Panc1 (cell line): ENCODE results near the gene KDM1A. TPM values are rescaled to one million over a fixed set of nuclear protein-coding genes. Genes with fewer than 3 reads are reported as not detected.

Experiments used
- ATAC-seq: fragments of 200-7000 bp; cut with Tn5 transposase; 2 replicates; pipeline ENCODE4 v1.9.1; 2020; ENCODE audit warnings: mild to moderate bottlenecking, moderate library complexity
- BruUV-seq: library from RNA; stranded (reverse); fragments of 400-500 nt; replicated peaks from 2 replicates; lab custom pipeline; 2021; lab: Mats Ljungman, UMichigan
- CTCF ChIA-PET: fragments of 300-600 bp; sonication (Branson Sonifier 250); formaldehyde crosslinking; loops from one replicate; lab custom pipeline; 2022; ENCODE audit warnings: antibody characterized with exemption; lab: Charles Lee
- POLR2A ChIA-PET: fragments of 300-600 bp; sonication (Branson Sonifier 250); formaldehyde crosslinking; loops from one replicate; lab custom pipeline; 2022; ENCODE audit warnings: antibody characterized with exemption; lab: Charles Lee
- DNase-seq: peaks from one replicate; pipeline ENCODE4 v3.0.0-alpha.2; 2010; ENCODE audit warnings: low read depth, low spot score
- H3K27ac ChIP-seq: 2 replicates; pipeline ENCODE4 v1.5.1; 2011; ENCODE audit warnings: mild to moderate bottlenecking, low read length, inconsistent platforms
- H3K27me3 ChIP-seq: fragments of 200-500 bp; sonication (Bioruptor generic); 2 replicates; pipeline ENCODE4 v1.6.0; 2014; ENCODE audit warnings: low read length, inconsistent platforms; ENCODE audit not compliant: control insufficient read depth, insufficient read depth
- H3K36me3 ChIP-seq: fragments of 200-500 bp; sonication (Bioruptor generic); 2 replicates; pipeline ENCODE4 v1.5.1; 2014; ENCODE audit warnings: inconsistent platforms, mild to moderate bottlenecking, low read length, moderate library complexity; ENCODE audit not compliant: control insufficient read depth, insufficient read depth
- H3K4me1 ChIP-seq: 2 replicates; pipeline ENCODE4 v1.5.1; 2011; ENCODE audit warnings: inconsistent platforms, mild to moderate bottlenecking, low read length, moderate library complexity; ENCODE audit not compliant: control insufficient read depth, insufficient read depth
- H3K4me3 ChIP-seq, 2 experiments: 2 replicates each; pipeline ENCODE4 v1.5.1; 2011 to 2012; ENCODE audit warnings: low read depth in 2 of 2, low read length in 2 of 2, mild to moderate bottlenecking in 2 of 2, inconsistent platforms in 1 of 2, moderate library complexity in 1 of 2
- H3K9me3 ChIP-seq: fragments of 200-500 bp; sonication (Bioruptor generic); 2 replicates; pipeline ENCODE4 v1.5.1; 2014; ENCODE audit warnings: low read depth, mild to moderate bottlenecking, inconsistent platforms, low read length, moderate library complexity; ENCODE audit not compliant: control insufficient read depth, insufficient read depth
- POLR2AphosphoS5 ChIP-seq: IDR thresholded peaks from 2 replicates; pipeline ENCODE4 v1.6.1; 2012; ENCODE audit warnings: mild to moderate bottlenecking, low read depth, low read length, moderate library complexity
- SIN3A ChIP-seq: IDR thresholded peaks from 2 replicates; pipeline ENCODE4 v1.6.1; 2012; ENCODE audit warnings: low read depth, mild to moderate bottlenecking, low read length, moderate library complexity, borderline replicate concordance; ENCODE audit not compliant: insufficient read depth
- TCF7L2 ChIP-seq: IDR thresholded peaks from 2 replicates; pipeline ENCODE4 v1.6.1; 2011; ENCODE audit warnings: mild to moderate bottlenecking, low read depth, low read length, inconsistent platforms
- in situ Hi-C: cut with HindIII; loops from 2 replicates; pipeline ENCODE4 v1.10.0; 2016; ENCODE audit warnings: low sequenced_read_pairs, low pct_unique_long_range_greater_than_20kb
- intact Hi-C: fragments of 100-400 bp; cut with micrococcal nuclease; formaldehyde crosslinking; loops from one replicate; pipeline ENCODE4 v1.10.0; 2022; ENCODE audit not compliant: unreplicated experiment
- total RNA-seq: library from RNA; stranded (reverse); gene quantifications from one replicate; pipeline ENCODE4 v1.2.1, GENCODE V29; 2021; ENCODE audit not compliant: unreplicated experiment
- TF ChIP-seq, protein P1 (sequence below), 2 experiments: IDR thresholded peaks; 2 replicates each; pipeline ENCODE4 v1.6.1; 2011 to 2012; ENCODE audit warnings: low read depth in 2 of 2, control low read depth in 1 of 2, low read length in 1 of 2, mild to moderate bottlenecking in 1 of 2, moderate library complexity in 1 of 2; ENCODE audit not compliant: insufficient read depth in 1 of 2
- TF ChIP-seq, protein P2 (sequence below): fragments of 450-650 bp; IDR thresholded peaks from 2 replicates; pipeline ENCODE4 v1.5.1; 2017; ENCODE audit warnings: mild to moderate bottlenecking

Gene KDM1A
- total RNA-seq, 1 experiment from 2014 or later = 120 TPM

DNA sequence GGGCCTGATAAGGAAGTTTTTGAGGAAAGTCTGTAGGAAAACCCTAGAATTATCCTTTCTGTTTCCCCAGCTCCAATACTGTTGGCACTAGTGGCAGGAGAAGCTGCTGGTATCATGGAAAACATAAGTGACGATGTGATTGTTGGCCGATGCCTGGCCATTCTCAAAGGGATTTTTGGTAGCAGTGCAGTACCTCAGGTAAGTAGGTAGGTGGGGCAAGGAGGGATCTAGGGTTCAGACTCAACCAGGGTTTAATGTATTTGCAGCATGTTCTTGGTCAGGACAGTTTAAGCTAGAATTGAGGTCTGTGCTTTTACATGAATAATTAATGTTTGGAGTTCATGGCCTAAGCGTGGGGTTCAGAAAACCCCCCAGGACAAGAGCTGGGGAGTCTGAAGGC lies 62.1 kb downstream of the KDM1A start:
- CTCF ChIA-PET = no interaction called here
- H3K4me1 ChIP-seq = no peaks in the 10 kb centered on the region
- intact Hi-C loops (loop anchor here (5.0 kb wide), 1 partner anchor 104 kb away; no protein-coding TSS in a partner anchor), in situ Hi-C loops (loop anchor here (25.0 kb wide), 1 partner anchor 106 kb away; no protein-coding TSS in a partner anchor)
- H3K27me3 ChIP-seq = no peaks in the 10 kb centered on the region
- BruUV-seq = no TSS peak
- POLR2A ChIA-PET = no interaction called here
- DNase-seq (no peak), ATAC-seq (0 out of 2 replicates have a peak, but pooled peaks have one; percentile 47)
- no peak overlapping the region for H3K27ac ChIP-seq
- TF ChIP-seq, protein P1, sequence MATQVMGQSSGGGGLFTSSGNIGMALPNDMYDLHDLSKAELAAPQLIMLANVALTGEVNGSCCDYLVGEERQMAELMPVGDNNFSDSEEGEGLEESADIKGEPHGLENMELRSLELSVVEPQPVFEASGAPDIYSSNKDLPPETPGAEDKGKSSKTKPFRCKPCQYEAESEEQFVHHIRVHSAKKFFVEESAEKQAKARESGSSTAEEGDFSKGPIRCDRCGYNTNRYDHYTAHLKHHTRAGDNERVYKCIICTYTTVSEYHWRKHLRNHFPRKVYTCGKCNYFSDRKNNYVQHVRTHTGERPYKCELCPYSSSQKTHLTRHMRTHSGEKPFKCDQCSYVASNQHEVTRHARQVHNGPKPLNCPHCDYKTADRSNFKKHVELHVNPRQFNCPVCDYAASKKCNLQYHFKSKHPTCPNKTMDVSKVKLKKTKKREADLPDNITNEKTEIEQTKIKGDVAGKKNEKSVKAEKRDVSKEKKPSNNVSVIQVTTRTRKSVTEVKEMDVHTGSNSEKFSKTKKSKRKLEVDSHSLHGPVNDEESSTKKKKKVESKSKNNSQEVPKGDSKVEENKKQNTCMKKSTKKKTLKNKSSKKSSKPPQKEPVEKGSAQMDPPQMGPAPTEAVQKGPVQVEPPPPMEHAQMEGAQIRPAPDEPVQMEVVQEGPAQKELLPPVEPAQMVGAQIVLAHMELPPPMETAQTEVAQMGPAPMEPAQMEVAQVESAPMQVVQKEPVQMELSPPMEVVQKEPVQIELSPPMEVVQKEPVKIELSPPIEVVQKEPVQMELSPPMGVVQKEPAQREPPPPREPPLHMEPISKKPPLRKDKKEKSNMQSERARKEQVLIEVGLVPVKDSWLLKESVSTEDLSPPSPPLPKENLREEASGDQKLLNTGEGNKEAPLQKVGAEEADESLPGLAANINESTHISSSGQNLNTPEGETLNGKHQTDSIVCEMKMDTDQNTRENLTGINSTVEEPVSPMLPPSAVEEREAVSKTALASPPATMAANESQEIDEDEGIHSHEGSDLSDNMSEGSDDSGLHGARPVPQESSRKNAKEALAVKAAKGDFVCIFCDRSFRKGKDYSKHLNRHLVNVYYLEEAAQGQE (IDR thresholded peaks at IDR 0.05; ENCODE audit: insufficient read depth in 1 of 2, low read depth in 2 of 2, low read length in 1 of 2) = no peak
- TF ChIP-seq, protein P2, sequence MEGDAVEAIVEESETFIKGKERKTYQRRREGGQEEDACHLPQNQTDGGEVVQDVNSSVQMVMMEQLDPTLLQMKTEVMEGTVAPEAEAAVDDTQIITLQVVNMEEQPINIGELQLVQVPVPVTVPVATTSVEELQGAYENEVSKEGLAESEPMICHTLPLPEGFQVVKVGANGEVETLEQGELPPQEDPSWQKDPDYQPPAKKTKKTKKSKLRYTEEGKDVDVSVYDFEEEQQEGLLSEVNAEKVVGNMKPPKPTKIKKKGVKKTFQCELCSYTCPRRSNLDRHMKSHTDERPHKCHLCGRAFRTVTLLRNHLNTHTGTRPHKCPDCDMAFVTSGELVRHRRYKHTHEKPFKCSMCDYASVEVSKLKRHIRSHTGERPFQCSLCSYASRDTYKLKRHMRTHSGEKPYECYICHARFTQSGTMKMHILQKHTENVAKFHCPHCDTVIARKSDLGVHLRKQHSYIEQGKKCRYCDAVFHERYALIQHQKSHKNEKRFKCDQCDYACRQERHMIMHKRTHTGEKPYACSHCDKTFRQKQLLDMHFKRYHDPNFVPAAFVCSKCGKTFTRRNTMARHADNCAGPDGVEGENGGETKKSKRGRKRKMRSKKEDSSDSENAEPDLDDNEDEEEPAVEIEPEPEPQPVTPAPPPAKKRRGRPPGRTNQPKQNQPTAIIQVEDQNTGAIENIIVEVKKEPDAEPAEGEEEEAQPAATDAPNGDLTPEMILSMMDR = peak; percentile 49; the same call in 1 of the 2 replicates
- no peak for TF ChIP-seq SIN3A
- TF ChIP-seq POLR2AphosphoS5 = no peak
- TF ChIP-seq TCF7L2 = no peak
- H3K36me3 ChIP-seq = peaks cover 26% of the 10 kb centered on the region
- H3K9me3 ChIP-seq = no peaks in the 10 kb centered on the region
- no peak overlapping the region for H3K4me3 ChIP-seq

DNA sequence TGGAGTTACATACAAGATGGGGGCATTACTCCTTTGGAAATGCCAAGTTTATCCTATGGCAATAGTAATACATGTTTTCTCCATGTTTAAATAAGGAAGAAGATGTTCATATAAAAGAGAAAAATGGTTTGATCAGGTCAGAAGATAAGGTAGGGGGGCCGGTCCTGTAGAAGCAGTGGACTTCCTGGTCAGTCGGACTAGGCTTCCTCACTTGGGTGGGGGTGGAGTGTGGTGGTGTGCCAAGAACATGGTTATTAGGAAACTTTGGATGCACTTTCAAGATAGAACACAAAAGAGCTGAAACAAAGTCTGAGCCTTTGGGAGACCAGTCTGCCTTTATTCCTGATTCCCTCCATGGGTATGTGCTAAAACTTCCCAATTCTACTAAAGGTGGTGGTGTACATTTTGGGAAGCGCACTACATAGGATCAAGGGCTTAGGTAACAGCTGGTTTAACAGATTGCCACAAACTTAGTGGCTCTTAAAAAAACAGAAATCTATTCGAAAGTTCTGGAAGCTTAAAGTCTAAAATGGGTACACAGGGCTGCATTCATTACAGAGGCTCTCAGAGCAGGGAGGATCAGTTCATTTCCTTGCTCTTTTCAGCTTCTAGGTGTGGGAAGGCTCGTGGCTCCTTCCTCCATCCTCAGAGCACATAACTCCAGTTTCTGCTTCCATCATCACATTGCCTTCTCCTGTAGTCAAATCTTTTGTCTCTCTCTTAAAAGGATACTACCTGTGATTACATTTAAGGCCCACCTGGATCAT lies 64.6 kb downstream of the KDM1A start:
- BruUV-seq = no TSS peak
- Histone ChIP-seq H3K4me3 (no peak overlapping the region), H3K36me3 (peaks cover 19% of the 10 kb centered on the region), H3K4me1 (no peaks in the 10 kb centered on the region), H3K9me3 (no peaks in the 10 kb centered on the region), H3K27me3 (no peaks in the 10 kb centered on the region), H3K27ac (no peak overlapping the region)
- no peak for ATAC-seq
- ChIA-PET CTCF (no interaction called here), POLR2A (no interaction called here)
- no peak for DNase-seq
- TF ChIP-seq, protein P2 = no peak
- TF ChIP-seq POLR2AphosphoS5 (no peak), TCF7L2 (no peak), SIN3A (no peak)
- TF ChIP-seq, protein P1 (IDR thresholded peaks at IDR 0.05; ENCODE audit: insufficient read depth in 1 of 2, low read depth in 2 of 2, low read length in 1 of 2) = no peak
- in situ Hi-C loops = loop anchor here (25.0 kb wide), 1 partner anchor 103 kb away; no protein-coding TSS in a partner anchor
- intact Hi-C loops = loop anchor here (5.0 kb wide), 1 partner anchor 107 kb away; no protein-coding TSS in a partner anchor
